GDM1 (cell line): ENCODE data around the gene ADAM21.
"Not testable (repeated sequence)": the region's sequence is repeated elsewhere in the genome, so short reads cannot be mapped to it uniquely, and the experiment has no call there.

Source experiments
- DNase-seq: peaks from one replicate; lab custom pipeline; 2025; lab: John Stamatoyannopoulos, UW

Gene ADAM21

DNA sequence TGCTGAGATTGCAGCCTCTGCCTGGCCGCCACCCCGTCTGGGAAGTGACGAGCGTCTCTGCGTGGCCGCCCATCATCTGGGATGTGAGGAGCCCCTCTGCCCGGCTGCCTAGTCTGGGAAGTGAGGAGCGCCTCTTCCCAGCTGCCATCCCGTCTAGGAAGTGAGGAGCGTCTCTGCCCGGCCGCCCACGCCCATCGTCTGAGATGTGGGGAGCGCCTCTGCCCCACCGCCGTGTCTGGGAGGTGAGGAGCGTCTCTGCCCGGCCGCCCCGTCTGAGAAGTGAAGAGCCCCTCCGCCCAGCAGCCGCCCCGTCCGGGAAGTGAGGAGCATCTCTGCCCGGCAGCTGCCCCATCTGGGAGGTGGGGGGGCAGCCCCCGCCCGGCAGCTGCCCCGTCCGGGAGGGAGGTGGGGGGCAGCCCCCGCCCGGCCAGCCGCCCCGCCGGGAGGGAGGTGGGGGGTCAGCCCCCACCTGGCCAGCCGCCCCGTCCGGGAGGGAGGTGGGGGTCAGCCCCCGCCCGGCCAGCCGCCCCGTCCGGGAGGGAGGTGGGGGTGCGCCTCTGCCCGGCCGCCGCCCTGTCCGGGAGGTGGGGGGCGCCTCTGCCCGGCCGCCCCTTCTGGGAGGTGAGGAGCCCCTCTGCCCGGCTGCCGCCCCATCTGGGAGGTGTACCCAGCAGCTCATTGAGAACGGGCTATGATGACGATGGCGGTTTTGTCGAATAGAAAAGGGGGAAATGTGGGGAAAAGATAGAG, 25.6 kb downstream of the ADAM21 start:
- DNase-seq: not testable (repeated sequence)

- no peak for DNase-seq
Measured at GRCh38 chr14:70489579-70490200, 37.7 kb downstream of the ADAM21 start.

- no peak for DNase-seq
Measured at GRCh38 chr14:70498191-70498590, 46.2 kb downstream of the ADAM21 start.
